ENCODE results near the gene DHRS4. TPM values are rescaled to one million over a fixed set of nuclear protein-coding genes. Genes with fewer than 3 reads are reported as not detected.

DHRS4 gene
- total RNA-seq, 1 experiment from 2014 or later = 14.5 TPM

GRCh38 chr14:23931721-23932289 lies 21.8 kb upstream of the DHRS4 start:
- Mint-ChIP-seq H3K4me3 (no peak overlapping the region), H3K36me3 (no peaks in the 10 kb centered on the region), H3K9me3 (peaks cover 9% of the 10 kb centered on the region), H3K27me3 (ENCODE audit: low read depth) (peaks cover 11% of the 10 kb centered on the region), H3K4me1 (no peaks in the 10 kb centered on the region; the same call in 1 of the 2 replicates), H3K27ac (no peak overlapping the region)
- ChIA-PET CTCF (interaction anchor here (1.3 to 3.4 kb wide), 4 partner anchors 21 to 343 kb away, joined by 3 to 26 read pairs (median 16); no protein-coding TSS in a partner anchor), POLR2A (no interaction called here)
- no peak for DNase-seq (ENCODE audit: low spot score)
- no peak for TF ChIP-seq ZNF423 (CRISPR knock-in tag; IDR thresholded peaks at IDR 0.05)
- no peak for TF ChIP-seq FOXP1 (CRISPR knock-in tag; IDR thresholded peaks at IDR 0.05; ENCODE audit: borderline replicate concordance)
- TF ChIP-seq ZNF138 (CRISPR knock-in tag; conservative IDR thresholded peaks at IDR 0.05) = no peak
- no peak for TF ChIP-seq SMAD4 (CRISPR knock-in tag; IDR thresholded peaks at IDR 0.05)
- no peak for TF ChIP-seq CDX4 (CRISPR knock-in tag; IDR thresholded peaks at IDR 0.05; ENCODE audit: borderline replicate concordance)
- no peak for TF ChIP-seq NFATC4 (CRISPR knock-in tag; IDR thresholded peaks at IDR 0.05)
- no peak for TF ChIP-seq ZMAT4 (CRISPR knock-in tag; IDR thresholded peaks at IDR 0.05)
- no peak for TF ChIP-seq OVOL2 (CRISPR knock-in tag; IDR thresholded peaks at IDR 0.05; ENCODE audit: borderline replicate concordance)
- no peak for TF ChIP-seq JAZF1 (CRISPR knock-in tag; IDR thresholded peaks at IDR 0.05)
- no peak for TF ChIP-seq ATF3 (CRISPR knock-in tag; conservative IDR thresholded peaks at IDR 0.05)
- no peak for TF ChIP-seq ZBTB43 (CRISPR knock-in tag; IDR thresholded peaks at IDR 0.05)
- no peak for TF ChIP-seq AR (CRISPR knock-in tag; IDR thresholded peaks at IDR 0.05)
- TF ChIP-seq ZNF281 (CRISPR knock-in tag; IDR thresholded peaks at IDR 0.05) = no peak
- no peak for TF ChIP-seq E2F5 (CRISPR knock-in tag; IDR thresholded peaks at IDR 0.05)
- TF ChIP-seq FOXK1 (CRISPR knock-in tag; IDR thresholded peaks at IDR 0.05) = no peak
- TF ChIP-seq HMGXB4 (CRISPR knock-in tag; IDR thresholded peaks at IDR 0.05) = no peak
- TF ChIP-seq MLX (CRISPR knock-in tag; IDR thresholded peaks at IDR 0.05) = no peak
- no peak for TF ChIP-seq TEAD1 (CRISPR knock-in tag; IDR thresholded peaks at IDR 0.05)
- no peak for ATAC-seq

Measured in WTC11 (cell line).